SH-SY5Y (cell line): ENCODE results near the gene EDEM1.

Source experiments
- GATA2 ChIP-seq: IDR thresholded peaks from 2 replicates; pipeline ENCODE4 v1.6.1; 2011; ENCODE audit warnings: mild to moderate bottlenecking, low read depth, low read length
- GATA3 ChIP-seq: IDR thresholded peaks from 2 replicates; pipeline ENCODE4 v1.6.1; 2011; ENCODE audit warnings: low read depth, mild to moderate bottlenecking, low read length, moderate library complexity

DNA sequence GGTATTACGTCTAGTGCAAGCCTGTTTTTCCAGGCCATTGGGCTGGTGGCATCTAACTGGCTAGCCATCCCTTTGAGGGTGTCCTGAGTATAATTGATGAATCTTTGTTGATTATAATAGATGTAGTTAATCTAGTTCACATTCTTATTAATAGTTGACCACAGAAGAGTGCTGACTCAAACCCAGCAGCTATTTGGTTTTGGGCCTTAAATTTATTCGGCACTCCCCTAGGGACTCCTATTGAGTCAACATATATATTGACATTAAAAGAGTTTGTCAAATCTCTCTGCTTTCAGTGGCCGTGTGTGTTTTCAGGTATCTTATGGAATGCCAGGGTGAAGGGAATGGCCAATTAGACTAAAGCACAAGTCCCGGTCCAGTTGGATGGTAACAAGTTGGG, 45.7 kb upstream of the EDEM1 start:
- TF ChIP-seq GATA2 (no peak), GATA3 (no peak)
